ENCODE data around the gene SNHG17. TPM values are rescaled to one million over a fixed set of nuclear protein-coding genes. Genes with fewer than 3 reads are reported as not detected.

SNHG17 gene
- total RNA-seq, 4 donors from 2014 or later: 15.8 to 191 (median 43.7) TPM

- 57 to 80% methylated on average over 1 to 8 of the region's 8 CpGs for WGBS, 2 donors (ENCODE audit: low coverage in 1 of 2)
- no peak overlapping the region for H3K27ac ChIP-seq
- peaks cover 0 to 56% (median 25%) of the 10 kb centered on the region in 4 donors for H3K36me3 ChIP-seq
- peaks cover 5 to 16% (median 11%) of the 10 kb centered on the region in 4 donors for H3K4me1 ChIP-seq
- in situ Hi-C loops (cut with MboI; ENCODE audit: low pct_ligation_motif_present in 1 of 4, low pct_unique_long_range_greater_than_20kb in 1 of 4, low sequenced_read_pairs in 3 of 4) (no loop called here), intact Hi-C loops (cut with DNase I; ENCODE audit: low total_unique reads) (no loop called here)
- no peak overlapping the region for H3K4me3 ChIP-seq
- no peak for DNase-seq
- H3K9me3 ChIP-seq: no peaks in the 10 kb centered on the region
- no peaks in the 10 kb centered on the region for H3K27me3 ChIP-seq
- TF ChIP-seq EP300 (IDR thresholded peaks at IDR 0.05; ENCODE audit: low read depth) (no peak), POLR2AphosphoS5 (IDR thresholded peaks at IDR 0.05) (no peak), POLR2A (IDR thresholded peaks at IDR 0.05) (no peak), CTCF (IDR thresholded peaks at IDR 0.05) (no peak)
These were observed 4.3 kb downstream of the SNHG17 start for GRCh38 chr20:38430679-38431325.

GRCh38 chr20:38429301-38429700, 5.8 kb downstream of the SNHG17 start:
- no peak for TF ChIP-seq POLR2A (IDR thresholded peaks at IDR 0.05)
- TF ChIP-seq EP300 (IDR thresholded peaks at IDR 0.05; ENCODE audit: low read depth): no peak
- TF ChIP-seq POLR2AphosphoS5 (IDR thresholded peaks at IDR 0.05): no peak
- TF ChIP-seq CTCF (IDR thresholded peaks at IDR 0.05): no peak
- intact Hi-C loops (cut with DNase I; ENCODE audit: low total_unique reads): no loop called here
- Histone ChIP-seq H3K27me3 (no peaks in the 10 kb centered on the region), H3K4me3 (no peak overlapping the region), H3K9me3 (no peaks in the 10 kb centered on the region), H3K4me1 (peaks cover 5 to 12% (median 9%) of the 10 kb centered on the region in 4 donors), H3K36me3 (peaks cover 0 to 66% (median 32%) of the 10 kb centered on the region in 4 donors), H3K27ac (no peak overlapping the region)
- no peak for DNase-seq
- 90% methylated on average over 3 of the region's 3 CpGs; no CpG with 5 or more reads in 1 of the 2 donors for WGBS, 2 donors (ENCODE audit: low coverage in 1 of 2)
- in situ Hi-C loops (cut with MboI; ENCODE audit: low pct_ligation_motif_present in 1 of 4, low pct_unique_long_range_greater_than_20kb in 1 of 4, low sequenced_read_pairs in 3 of 4): no loop called here

GRCh38 chr20:38428800-38429199, 6.3 kb downstream of the SNHG17 start:
- in situ Hi-C loops (cut with MboI; ENCODE audit: low pct_ligation_motif_present in 1 of 4, low pct_unique_long_range_greater_than_20kb in 1 of 4, low sequenced_read_pairs in 3 of 4) (no loop called here), intact Hi-C loops (cut with DNase I; ENCODE audit: low total_unique reads) (no loop called here)
- H3K4me1 ChIP-seq: peaks cover 2 to 7% (median 4%) of the 10 kb centered on the region in 4 donors
- no peaks in the 10 kb centered on the region for H3K27me3 ChIP-seq
- TF ChIP-seq POLR2AphosphoS5 (IDR thresholded peaks at IDR 0.05) (no peak), EP300 (IDR thresholded peaks at IDR 0.05; ENCODE audit: low read depth) (no peak), CTCF (IDR thresholded peaks at IDR 0.05) (no peak), POLR2A (IDR thresholded peaks at IDR 0.05) (no peak)
- peaks cover 0 to 69% (median 33%) of the 10 kb centered on the region in 4 donors for H3K36me3 ChIP-seq
- H3K27ac ChIP-seq: no peak overlapping the region
- H3K4me3 ChIP-seq: no peak overlapping the region
- no peak for DNase-seq
- WGBS, 2 donors (ENCODE audit: low coverage in 1 of 2): 87 to 90% methylated on average over 2 to 3 of the region's 3 CpGs
- H3K9me3 ChIP-seq: no peaks in the 10 kb centered on the region

- H3K27me3 ChIP-seq: no peaks in the 10 kb centered on the region
- no peak overlapping the region for H3K27ac ChIP-seq
- no peak for DNase-seq
- WGBS, 2 donors (ENCODE audit: low coverage in 1 of 2): 85% methylated on average over 5 of the region's 5 CpGs; no CpG with 5 or more reads in 1 of the 2 donors
- H3K36me3 ChIP-seq: peaks cover 0 to 74% (median 33%) of the 10 kb centered on the region in 4 donors
- no peak overlapping the region for H3K4me3 ChIP-seq
- no peaks in the 10 kb centered on the region for H3K9me3 ChIP-seq
- no peaks in the 10 kb centered on the region for H3K4me1 ChIP-seq
- intact Hi-C loops (cut with DNase I; ENCODE audit: low total_unique reads): no loop called here
- in situ Hi-C loops (cut with MboI; ENCODE audit: low pct_ligation_motif_present in 1 of 4, low pct_unique_long_range_greater_than_20kb in 1 of 4, low sequenced_read_pairs in 3 of 4): no loop called here
- TF ChIP-seq POLR2AphosphoS5 (IDR thresholded peaks at IDR 0.05): no peak
These were observed 7.5 kb downstream of the SNHG17 start for GRCh38 chr20:38427655-38428023.
